DND-41 (cell line): ENCODE results near the gene CD93.

Experiments used
- CTCF ChIP-seq: IDR thresholded peaks from 2 replicates; pipeline ENCODE4 v1.5.1; 2012; ENCODE audit warnings: borderline replicate concordance, low read length, moderate library complexity, mild to moderate bottlenecking; ENCODE audit not compliant: poor library complexity, severe bottlenecking; ENCODE audit errors: extremely low read depth
- EZH2 ChIP-seq: IDR thresholded peaks from 3 replicates; pipeline ENCODE4 v1.6.1; 2012; ENCODE audit warnings: borderline replicate concordance, low read depth, mild to moderate bottlenecking, moderate library complexity, low read length, inconsistent platforms; ENCODE audit not compliant: severe bottlenecking

GRCh38 chr20:23039136-23039875, 46.8 kb downstream of the CD93 start:
- no peak for TF ChIP-seq CTCF
- no peak for TF ChIP-seq EZH2
